ENCODE results near the gene SHISA3.

The SHISA3 gene

GRCh38 chr4:42392436-42392835, 4.9 kb upstream of the SHISA3 start:
- DNase-seq, result no peak

- no peak for DNase-seq
Observed at GRCh38 chr4:42395595-42395994, 1.7 kb upstream of the SHISA3 start.

GRCh38 chr4:42396361-42396751, 932 bp upstream of the SHISA3 start:
- DNase-seq, result no peak

GRCh38 chr4:42397635-42398170, 415 bp downstream of the SHISA3 start:
- no peak for DNase-seq

- no peak for DNase-seq
Observed at GRCh38 chr4:42398171-42398870, 1.0 kb downstream of the SHISA3 start.

GRCh38 chr4:42398871-42399331, 1.6 kb downstream of the SHISA3 start:
- DNase-seq, result no peak

GRCh38 chr4:42399393-42399792, 2.1 kb downstream of the SHISA3 start:
- DNase-seq, result no peak

GRCh38 chr4:42401171-42401570, 3.9 kb downstream of the SHISA3 start:
- DNase-seq, result no peak

- DNase-seq, result no peak
Observed at GRCh38 chr4:42404001-42404400, 6.7 kb downstream of the SHISA3 start.

GRCh38 chr4:42410446-42410845, 13.2 kb downstream of the SHISA3 start:
- no peak for DNase-seq

- no peak for DNase-seq
Observed at GRCh38 chr4:42411803-42412202, 14.5 kb downstream of the SHISA3 start.

GRCh38 chr4:42412251-42412650, 15.0 kb downstream of the SHISA3 start:
- DNase-seq, result no peak

GRCh38 chr4:42415281-42415680, 18.0 kb downstream of the SHISA3 start:
- no peak for DNase-seq

GRCh38 chr4:42416017-42416416, 18.7 kb downstream of the SHISA3 start:
- no peak for DNase-seq

- DNase-seq, result no peak
Observed at GRCh38 chr4:42417550-42417949, 20.3 kb downstream of the SHISA3 start.

- DNase-seq, result no peak
Observed at GRCh38 chr4:42420140-42420539, 22.9 kb downstream of the SHISA3 start.

- DNase-seq, result no peak
Observed at GRCh38 chr4:42425146-42426065, 28.1 kb downstream of the SHISA3 start.

GRCh38 chr4:42428036-42428435, 30.7 kb downstream of the SHISA3 start:
- DNase-seq, result no peak

GRCh38 chr4:42436928-42437565, 39.8 kb downstream of the SHISA3 start:
- no peak for DNase-seq

- no peak for DNase-seq
Observed at GRCh38 chr4:42440083-42440482, 42.8 kb downstream of the SHISA3 start.

- no peak for DNase-seq
Observed at GRCh38 chr4:42442601-42443000, 45.3 kb downstream of the SHISA3 start.

GRCh38 chr4:42445038-42445437, 47.8 kb downstream of the SHISA3 start:
- no peak for DNase-seq

- DNase-seq, result no peak
Observed at GRCh38 chr4:42446823-42447222, 49.5 kb downstream of the SHISA3 start.

Measured in NCI-H146 (cell line).